DLD1 (cell line): Measurements from ENCODE around the gene RYR2.

Experiments used
- in situ Hi-C: cut with HindIII; loops from 2 replicates; pipeline ENCODE4 v1.10.0; 2017; ENCODE audit warnings: low sequenced_read_pairs

The RYR2 gene

DNA sequence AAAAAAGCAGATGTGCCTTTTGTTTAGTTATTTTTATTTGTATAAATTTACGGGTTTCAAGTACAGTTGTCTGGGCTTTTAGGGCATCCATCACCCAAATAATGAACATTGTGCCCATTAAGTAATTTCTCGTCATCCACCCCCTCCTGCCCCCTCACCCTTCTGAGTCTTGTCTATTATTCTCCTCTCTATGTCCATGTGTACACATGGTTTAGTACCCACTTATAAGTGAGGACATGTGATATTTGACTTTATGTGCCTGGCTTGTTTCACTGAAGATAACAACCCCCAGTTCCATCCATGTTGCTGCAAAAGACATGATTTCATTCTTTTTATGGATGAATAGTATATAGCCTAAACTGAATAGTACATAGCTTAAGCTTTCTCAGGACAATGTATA lies 659.5 kb downstream of the RYR2 start:
- in situ Hi-C loops, result no loop called here

DNA sequence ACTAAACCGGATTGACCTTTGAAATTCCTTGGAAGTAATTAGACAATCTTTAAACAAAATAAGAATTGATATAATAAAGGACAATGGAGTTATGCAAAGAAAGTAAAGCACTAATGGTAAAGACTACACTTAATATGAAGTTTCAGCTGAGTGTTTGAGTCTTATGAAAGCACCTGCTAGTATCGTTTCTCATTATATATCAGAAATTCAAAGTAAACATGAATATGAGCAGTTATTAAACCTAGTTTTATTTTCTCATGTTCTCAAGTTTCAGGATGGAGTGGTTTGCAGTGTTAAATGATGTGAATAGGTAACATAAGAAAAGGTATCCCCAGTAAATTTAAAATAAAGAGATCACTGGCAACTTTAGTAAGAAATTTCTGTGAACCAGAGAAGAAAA lies 660.2 kb downstream of the RYR2 start:
- in situ Hi-C loops, result no loop called here

DNA sequence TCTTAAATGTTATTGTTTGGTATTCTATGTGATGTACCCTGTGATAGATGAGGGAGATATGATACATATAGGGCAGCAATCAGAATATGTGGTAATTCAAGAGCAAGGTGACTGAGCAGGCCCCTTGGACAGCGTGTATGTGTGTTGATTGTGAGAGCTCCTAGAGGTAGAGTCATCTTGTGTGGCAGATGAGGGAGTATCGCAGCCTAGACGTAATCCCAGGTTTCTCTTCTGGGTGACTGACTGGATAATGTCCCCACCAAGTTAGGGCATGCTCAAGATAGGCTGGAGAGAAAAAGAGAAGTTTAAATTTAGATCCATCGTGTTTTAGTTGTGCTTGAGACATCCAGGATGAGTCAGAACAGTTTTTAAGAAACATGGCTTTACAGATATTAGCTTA lies 663.5 kb downstream of the RYR2 start:
- in situ Hi-C loops, result no loop called here

DNA sequence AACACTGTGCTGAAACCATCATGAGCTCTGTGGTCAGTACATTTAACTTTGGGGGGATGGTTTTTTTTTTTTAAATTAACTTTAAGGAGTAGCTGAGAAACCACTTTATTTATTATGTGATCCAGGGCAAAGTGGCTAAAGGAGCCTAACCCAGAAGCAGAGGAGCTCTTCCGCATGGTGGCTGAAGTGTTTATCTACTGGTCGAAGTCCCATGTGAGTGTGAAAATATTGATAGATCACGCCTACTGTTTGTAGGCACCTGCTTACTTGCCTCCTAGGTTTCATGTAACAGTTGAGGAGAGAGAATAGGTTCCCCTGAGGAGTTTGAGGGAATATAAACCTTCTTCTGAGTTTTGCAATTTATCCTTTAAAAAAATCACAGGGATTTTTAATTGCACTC lies 667.4 kb downstream of the RYR2 start:
- in situ Hi-C loops, result no loop called here

DNA sequence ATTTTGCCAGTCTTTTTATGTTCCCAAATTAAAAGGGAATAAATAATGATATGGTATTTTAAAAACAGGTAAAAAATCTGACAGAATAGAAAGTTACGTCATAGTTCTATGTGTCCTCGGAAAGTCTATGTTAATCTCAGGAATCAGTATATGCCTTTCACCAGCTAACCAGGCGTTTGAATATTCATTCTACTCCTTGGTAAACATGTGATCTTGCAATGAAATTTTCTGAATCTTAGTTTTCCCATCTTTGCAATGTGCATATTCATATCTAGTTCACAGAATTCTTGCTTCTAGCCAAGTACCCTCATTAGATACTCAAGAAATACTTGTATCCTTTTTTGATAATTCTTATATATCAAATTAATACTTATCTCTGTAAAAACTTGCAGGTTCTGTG lies 669.3 kb downstream of the RYR2 start:
- in situ Hi-C loops, result no loop called here

DNA sequence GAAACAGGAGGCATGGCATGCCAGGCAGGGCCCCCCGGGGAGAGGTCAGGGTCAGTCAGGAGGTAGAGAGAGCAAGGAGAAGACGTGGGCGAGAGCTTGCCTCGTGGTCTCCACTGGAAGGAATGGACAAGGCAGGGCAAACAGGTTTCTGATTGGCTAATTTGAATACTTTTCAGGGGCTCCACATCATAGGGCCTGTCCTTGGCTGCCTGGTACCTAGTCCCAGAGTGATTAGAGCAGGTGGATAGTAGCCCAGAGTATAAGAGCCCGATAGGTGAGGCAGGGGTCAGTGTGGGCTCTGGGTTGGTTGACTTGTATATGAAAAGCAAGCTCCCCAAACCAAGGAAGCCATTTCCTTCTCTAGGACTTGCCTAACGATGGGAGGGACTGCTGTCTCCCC lies 670.1 kb downstream of the RYR2 start:
- in situ Hi-C loops, result no loop called here

DNA sequence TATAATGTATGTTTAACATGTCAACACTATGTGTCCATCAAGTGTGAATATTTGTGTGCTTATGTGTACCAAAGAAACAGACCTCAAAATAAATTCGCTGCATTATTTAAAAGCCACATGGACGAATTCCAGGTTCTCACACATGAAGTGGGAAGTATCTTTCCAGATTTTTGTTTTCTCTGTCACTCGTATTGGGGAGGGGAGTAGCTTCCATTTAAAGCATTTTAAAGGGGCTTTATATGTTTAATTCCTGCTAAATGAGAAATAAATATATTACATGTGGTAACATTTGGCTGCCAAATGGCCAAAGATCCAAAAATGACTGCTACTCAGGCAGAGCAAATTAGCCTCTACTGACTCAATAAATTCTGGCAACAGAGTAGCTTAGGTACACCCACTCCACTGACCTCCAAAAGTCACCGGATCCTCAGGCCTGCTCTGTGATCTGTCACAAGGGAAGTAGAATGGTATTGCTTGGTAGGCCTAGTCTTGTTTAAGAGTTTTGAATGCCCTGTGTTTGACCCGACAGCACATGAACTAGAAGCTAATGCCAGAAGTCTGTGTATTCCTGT lies 670.7 kb downstream of the RYR2 start:
- in situ Hi-C loops, result no loop called here

DNA sequence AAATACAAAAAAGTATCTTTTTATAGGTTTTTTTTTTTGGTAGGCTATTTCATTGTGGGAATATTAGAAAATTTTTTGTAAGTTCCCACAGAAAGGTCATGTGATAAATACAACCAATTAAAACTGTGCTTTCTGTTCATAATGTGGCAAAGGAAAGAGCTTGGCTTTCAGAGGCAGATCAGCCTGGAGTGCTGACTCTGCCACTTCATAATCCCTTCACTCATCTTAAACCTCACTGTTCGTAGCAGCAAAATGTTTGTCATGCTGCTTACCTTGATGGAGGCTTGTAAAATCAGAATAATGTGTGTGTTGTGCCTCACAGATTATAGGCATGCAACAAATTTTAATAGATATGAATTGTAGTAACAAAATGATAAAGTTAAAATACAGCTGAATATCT lies 671.9 kb downstream of the RYR2 start:
- in situ Hi-C loops, result no loop called here

DNA sequence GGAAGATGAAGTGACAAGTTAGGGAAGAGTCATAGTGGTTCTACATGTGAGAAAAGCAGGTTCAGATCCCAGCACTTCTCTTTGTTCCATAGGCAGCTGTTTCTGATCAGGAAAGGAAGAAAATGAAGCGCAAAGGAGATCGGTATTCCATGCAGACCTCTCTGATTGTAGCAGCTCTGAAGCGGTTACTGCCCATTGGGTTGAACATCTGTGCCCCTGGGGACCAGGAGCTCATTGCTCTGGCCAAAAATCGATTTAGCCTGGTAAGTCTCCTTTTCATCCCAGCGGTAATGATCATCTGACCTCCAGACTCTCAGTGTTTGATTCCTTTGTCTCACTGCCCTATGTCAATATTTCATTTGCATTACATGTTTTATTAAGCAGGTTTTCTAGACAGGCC lies 675.1 kb downstream of the RYR2 start:
- in situ Hi-C loops, result no loop called here

DNA sequence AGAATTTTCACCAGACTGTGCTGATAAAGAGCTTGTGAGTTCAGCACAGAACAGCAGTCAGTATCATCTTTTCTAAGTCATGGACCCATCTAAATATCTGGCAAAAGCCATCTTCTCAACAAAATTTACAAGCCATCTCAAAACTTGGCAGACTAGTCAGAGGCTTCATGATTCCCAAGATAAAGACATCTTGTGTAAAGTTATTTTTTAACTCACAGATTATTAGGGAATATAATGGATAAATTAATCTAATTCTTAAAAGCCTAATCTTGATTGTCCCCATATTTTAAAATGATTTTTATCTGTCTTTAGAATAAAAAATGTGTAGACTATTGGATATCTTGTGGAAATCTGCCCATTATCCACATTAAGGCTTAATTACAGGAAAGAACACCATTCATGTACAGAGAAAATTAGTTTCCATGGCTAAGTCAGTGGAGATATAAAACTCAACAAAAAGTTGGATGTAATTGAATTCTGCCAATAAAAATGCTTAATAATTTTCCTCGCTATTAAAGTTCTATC lies 688.9 kb downstream of the RYR2 start:
- in situ Hi-C loops, result no loop called here

DNA sequence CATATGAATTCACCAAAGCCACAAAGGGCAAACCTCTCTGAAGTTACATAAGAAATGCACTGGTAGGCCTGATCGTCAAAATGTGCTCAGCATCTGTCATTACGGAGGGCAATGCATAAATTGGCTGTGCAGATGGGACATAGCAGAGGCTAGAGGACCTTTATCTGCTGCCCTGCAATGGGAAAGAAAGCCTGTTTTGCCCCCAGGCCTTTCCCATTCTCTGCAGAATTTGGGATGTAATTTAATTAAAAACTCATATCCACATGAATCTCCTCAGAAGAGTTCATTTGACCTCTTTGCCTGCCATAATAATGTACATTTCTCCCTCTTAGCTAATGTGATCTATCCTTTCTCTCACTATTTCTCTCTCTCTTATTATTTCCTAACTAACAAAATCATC lies 690.7 kb downstream of the RYR2 start:
- in situ Hi-C loops, result no loop called here

DNA sequence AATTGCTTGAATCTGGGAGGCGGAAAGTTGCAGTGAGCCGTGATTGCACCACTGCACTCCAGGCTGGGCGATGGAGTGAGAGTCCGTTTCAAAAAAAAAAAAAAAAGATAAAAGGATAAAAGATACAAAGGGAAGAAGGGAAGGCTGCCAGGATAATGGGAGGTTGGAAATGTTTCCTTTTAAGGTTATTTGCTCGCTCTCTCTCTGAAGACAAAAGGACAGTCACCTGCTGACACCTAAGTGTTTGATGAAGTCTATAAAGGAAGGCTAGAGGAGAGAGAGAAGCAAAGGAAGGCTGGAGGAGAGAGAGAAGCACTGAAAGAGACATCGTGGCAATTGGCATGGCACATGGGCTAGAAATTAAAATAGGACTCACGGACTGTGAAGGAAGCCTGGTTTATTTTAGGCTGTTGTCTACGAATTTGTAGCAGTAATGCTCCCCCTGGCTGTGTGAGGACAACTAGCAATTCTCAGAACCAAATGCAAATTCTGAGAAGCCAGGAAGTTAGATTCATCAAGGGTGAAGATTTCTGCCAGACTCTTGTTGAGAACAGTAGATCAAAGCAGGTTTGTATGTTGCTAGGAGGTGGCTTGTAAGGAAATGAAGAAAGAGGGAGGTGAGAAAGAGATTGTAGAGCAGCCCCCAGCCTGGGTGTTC lies 694.5 kb downstream of the RYR2 start:
- in situ Hi-C loops, result no loop called here

DNA sequence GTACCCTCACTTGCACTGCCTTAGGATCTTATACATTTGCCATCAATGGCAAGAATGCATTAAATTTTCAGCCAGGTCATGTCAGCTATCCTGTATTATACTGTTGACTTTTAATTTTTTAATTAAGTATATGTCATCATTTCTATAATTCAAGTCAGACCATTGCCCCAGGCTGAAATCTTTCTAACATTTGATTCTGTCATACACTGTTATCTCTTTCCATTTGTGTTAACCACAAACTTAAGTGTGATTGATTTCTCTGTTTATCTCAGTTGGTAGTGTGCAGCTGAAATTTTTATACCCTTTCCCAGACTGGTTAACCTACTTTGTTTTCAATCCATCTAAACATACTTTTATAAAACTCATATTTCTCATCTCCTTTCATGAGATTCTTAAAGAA lies 695.5 kb downstream of the RYR2 start:
- in situ Hi-C loops, result no loop called here

DNA sequence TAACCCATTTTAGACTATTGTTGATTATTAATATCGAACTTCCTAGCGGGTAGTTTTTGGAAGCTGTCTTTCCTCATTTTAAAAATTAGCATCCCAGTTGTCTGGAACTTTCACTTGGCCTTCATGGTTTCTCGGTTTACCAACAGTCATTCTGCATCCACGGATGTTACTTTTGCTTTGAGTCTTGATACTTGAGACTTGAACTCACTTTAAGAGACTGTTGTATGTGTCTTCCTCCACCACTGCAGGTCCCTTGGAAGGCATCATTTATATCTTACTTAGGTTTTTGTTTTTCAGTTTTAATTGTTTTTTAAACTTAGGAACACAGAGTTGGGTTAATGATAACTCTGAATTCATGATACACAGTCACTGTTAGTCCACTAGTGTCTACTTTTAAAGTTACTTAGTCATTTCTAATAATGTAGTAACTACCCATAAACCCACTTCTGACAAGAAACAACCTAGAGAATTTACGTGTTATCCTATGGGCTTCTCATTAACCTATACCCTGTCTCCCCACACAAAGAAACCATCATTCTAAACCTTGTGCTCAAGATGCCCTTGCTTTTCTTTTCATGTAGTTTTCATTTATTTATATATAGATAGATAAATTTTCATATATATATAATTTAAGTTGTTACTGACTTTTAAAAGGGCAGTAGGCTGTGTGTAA lies 696.1 kb downstream of the RYR2 start:
- in situ Hi-C loops, result no loop called here

DNA sequence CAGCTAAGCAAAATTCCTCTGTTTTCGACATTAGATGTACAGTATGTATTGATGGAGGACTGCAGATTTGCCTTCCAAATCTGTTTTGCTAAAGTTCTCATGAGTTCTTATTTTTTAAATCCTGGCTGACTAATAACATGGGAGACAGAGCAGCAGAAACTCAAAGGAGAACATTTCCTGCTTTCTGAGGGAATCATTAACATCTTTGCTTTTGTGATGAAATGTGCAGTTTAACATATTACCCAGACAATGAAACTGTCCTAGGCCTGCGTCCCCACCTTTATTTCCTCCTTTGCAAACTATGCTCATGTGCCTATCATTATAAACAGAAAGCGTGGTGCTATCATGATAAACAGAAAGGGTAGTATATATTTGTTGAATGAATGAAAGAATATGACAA lies 698.9 kb downstream of the RYR2 start:
- in situ Hi-C loops, result no loop called here

DNA sequence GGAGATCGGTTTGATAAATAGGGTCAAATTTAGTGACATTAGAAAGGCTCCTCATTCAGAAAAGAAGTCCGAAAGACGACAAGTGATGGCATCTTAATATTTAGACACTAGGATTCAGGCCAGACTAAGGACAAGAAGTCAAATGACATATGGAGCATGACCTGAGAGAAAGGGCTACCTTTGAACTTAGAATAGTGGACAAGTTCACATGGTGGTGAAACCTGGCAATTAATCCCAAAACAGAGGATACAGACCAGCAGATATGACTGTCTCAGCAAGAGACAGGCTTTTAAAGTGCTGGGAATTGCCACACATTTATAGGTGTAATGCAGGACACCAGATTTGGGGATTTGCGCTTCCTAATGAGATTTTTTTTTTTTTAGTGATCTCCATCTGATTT lies 703.6 kb downstream of the RYR2 start:
- in situ Hi-C loops, result no loop called here

DNA sequence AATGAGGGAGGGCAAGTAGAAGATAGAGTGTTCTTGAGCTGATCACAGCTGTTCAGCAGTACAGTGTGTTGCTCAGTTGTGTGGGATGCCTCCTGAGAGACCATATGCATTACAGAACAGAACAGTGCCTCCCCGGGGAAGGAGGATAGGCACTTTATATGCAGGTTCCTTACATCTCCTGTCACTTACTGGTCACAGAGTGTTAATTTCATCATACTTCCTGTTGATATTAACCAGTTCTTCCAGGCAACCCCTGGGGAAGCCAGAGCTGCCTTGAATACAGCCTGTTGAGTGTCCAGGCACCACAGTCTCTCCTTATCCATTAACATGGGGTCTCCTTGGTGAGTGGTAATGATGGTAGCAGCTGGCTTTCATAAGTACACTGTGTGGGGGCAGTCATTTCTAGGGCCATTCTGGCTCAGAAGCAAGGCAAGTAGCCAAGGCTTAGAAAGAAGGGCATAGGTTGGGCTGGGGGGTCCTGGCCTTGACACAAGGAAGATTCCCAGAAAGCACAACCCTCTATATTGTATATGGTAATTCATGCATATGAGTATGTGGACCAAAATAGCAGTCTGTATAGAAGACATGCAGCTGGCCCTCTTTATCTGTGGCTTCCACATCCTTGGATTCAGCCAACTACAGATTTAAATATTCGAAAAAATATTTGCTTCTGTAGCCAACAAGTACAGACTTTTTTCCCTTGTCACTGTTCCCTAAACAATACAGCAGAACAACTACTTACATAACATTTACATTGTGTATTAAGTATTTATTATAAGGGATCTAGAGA lies 706.4 kb downstream of the RYR2 start:
- in situ Hi-C loops, result no loop called here

DNA sequence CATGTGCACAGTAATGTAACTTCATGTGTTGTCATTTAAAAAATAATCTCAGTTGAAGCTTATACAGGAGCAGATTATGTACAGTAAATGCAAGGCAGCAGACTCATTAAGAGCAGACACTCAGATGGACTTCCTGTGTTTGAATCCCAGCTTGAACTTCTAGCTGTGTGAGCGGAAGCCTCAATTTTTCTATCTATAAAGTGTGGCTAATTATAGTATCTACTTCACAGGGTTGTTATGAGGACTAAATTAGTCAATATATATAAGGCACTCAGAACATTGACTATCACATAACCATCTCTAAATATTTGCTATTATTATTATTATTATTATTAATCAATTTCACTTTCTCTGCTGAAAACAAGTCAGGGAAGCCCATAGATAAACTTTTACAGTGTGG lies 707.1 kb downstream of the RYR2 start:
- in situ Hi-C loops, result no loop called here

DNA sequence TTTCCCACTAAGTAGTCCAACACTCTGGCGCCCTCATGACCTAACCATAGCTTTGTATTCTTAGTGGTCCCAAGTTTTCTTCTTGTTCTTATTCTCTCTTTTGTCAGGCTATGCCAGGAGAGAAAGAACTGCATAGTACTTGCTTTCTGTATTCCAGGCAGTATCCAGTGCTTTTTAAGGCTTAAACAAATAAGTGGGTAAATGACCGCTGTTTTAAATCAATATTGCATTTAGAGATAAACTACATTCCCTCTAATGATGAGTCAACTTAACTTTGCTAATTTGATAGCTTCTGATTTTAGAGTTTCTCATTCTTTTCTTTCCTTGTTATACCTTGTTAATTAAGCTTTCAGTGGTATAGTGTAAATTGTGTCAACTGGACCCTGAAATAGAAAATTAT lies 709.1 kb downstream of the RYR2 start:
- in situ Hi-C loops, result no loop called here

DNA sequence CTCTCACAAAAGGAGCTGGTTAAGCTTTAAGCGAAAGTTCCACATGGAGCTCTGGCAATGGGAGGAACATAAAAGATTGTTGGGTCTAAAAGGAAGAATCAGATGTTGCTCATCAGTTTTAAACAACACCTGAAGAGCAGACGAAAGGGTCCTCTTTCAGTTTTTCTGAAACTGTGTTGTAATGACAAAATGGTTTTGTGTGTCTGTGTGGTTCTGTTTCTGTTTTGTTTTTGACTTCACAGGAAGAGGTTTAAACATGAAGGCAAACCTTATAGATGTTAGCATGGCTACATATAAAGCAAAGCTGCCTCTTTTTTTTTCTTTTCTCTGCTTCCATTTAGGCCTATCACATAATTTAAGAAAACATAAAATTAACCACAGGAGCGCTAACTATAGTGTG lies 712.6 kb downstream of the RYR2 start:
- in situ Hi-C loops, result no loop called here

DNA sequence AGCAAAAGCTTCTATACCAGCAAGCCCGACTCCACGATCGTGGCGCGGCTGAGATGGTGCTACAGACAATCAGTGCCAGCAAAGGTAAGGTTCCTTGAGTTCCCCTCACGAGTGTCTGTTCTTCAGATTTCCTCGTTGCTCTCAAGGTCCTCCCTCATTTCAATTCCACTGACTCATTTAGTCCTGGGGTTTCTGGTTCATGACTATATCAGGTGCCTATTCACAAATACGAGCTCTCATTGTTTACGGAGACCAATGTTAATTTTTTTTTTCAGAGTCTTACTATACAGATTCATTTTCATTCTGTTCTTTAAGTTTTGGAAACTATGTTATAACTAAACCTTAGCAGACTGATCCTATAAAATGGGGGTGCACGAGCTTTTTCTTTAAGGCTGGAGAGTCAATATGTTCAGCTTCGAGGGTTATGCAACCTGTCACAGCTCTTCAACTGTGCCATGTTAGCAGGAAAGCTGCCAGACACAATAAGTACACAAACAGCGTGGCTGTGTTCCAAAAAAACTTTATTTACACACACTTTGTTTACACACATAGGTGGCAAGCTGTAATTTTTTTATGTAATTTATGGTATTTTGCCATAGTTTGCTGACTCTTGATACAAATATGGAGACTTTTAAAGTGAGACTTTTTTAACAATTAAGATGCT lies 714.5 kb downstream of the RYR2 start:
- in situ Hi-C loops, result no loop called here
